Activated CD4-positive, alpha-beta T cell treated with anti-CD3 and anti-CD28 coated beads for 1 hour (primary cell): Measurements from ENCODE around the gene ZNF319.

Experiments used
- DNase-seq: peaks from one replicate; pipeline ENCODE4 v3.0.0-alpha.2; 2020

Gene ZNF319

GRCh38 chr16:57951204-57951960 lies 49.1 kb downstream of the ZNF319 start:
- no peak for DNase-seq

- DNase-seq: no peak
These were observed 50.1 kb downstream of the ZNF319 start for GRCh38 chr16:57950382-57950781.

- no peak for DNase-seq
These were observed 50.8 kb downstream of the ZNF319 start for GRCh38 chr16:57949595-57950238.

GRCh38 chr16:57949013-57949412 lies 51.5 kb downstream of the ZNF319 start:
- DNase-seq: no peak

- DNase-seq: no peak
These were observed 52.4 kb downstream of the ZNF319 start for GRCh38 chr16:57948027-57948426.

- DNase-seq: no peak
These were observed 53.2 kb downstream of the ZNF319 start for GRCh38 chr16:57947261-57947660.

- no peak for DNase-seq
These were observed 54.2 kb downstream of the ZNF319 start for GRCh38 chr16:57946181-57946801.

GRCh38 chr16:57945740-57946138 lies 54.7 kb downstream of the ZNF319 start:
- DNase-seq: no peak

GRCh38 chr16:57944970-57945739 lies 55.3 kb downstream of the ZNF319 start:
- DNase-seq: no peak
